ENCODE data around the gene RBBP8. TPM values are rescaled to one million over a fixed set of nuclear protein-coding genes. Genes with fewer than 3 reads are reported as not detected.
"Not testable (repeated sequence)": the region's sequence is repeated elsewhere in the genome, so short reads cannot be mapped to it uniquely, and the experiment has no call there.

RBBP8 gene
- total RNA-seq: 10 to 100 TPM; 14.2 to 33.5 (median 20.9) TPM

DNA sequence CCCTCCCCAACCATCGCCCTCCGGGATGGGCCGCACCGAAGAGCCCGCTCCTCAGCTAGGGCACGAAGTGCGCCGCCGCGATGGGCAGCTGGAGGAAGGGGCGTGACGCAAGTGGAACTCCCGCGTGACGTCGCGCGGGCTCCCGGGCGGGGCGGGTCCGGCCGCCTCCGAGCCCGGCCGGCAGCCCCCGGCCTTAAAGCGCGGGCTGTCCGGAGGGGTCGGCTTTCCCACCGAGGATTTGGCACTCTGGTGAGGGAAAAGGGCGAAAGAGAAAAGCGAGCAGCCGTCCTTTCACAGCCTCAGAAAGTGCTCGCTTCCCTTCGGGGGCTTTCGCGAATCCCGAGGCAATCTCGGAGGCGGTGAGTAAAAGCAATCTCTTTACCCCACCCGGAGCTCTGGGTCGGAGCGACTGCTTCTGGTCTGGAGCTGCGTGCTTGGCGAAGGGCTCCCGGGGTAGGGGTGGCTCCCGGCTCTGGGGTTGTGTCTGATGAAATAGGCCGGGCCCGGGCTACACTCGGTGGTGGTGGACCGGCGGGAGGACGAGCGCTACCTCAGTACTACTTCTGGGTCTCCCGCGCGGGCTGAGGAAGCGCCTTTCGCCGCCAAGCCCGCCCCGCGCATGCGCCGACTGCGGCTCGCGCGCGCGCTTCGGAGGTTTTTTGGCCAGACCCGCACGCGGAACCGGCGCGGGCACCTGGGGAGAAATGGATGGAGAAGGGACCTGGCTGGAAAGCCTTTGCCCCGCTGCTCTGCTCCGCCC is at the start of gene RBBP8:
Gene RBBP8 (plus strand): TSS at position 123 of the 760 bp plus-strand sequence. CDS start 3,524 bp downstream, outside the sequence.
- no peak for TF ChIP-seq EP300 (IDR thresholded peaks at IDR 0.05)
- TF ChIP-seq POLR2AphosphoS5 (IDR thresholded peaks at IDR 0.05): peak; percentile 63
- TF ChIP-seq, protein P1, sequence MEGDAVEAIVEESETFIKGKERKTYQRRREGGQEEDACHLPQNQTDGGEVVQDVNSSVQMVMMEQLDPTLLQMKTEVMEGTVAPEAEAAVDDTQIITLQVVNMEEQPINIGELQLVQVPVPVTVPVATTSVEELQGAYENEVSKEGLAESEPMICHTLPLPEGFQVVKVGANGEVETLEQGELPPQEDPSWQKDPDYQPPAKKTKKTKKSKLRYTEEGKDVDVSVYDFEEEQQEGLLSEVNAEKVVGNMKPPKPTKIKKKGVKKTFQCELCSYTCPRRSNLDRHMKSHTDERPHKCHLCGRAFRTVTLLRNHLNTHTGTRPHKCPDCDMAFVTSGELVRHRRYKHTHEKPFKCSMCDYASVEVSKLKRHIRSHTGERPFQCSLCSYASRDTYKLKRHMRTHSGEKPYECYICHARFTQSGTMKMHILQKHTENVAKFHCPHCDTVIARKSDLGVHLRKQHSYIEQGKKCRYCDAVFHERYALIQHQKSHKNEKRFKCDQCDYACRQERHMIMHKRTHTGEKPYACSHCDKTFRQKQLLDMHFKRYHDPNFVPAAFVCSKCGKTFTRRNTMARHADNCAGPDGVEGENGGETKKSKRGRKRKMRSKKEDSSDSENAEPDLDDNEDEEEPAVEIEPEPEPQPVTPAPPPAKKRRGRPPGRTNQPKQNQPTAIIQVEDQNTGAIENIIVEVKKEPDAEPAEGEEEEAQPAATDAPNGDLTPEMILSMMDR (IDR thresholded peaks at IDR 0.05): peak in 1 of 4 experiments; percentile 22
- TF ChIP-seq POLR2A (IDR thresholded peaks at IDR 0.05): peak; percentile 39 to 53
- Histone ChIP-seq H3K27me3 (no peaks in the 10 kb centered on the region), H3K4me1 (peaks cover 0 to 18% (median 0%) of the 10 kb centered on the region in 3 donors), H3K9me3 (no peaks in the 10 kb centered on the region), H3K4me3 (peak within 1 kb of the TSS; percentile 74 to 89), H3K36me3 (peaks cover 0 to 17% of the 10 kb centered on the region in 2 donors), H3K27ac (peak within 1 kb of the TSS; percentile 92 to 99 (median 94))
- peak; percentile 96 for ATAC-seq
- WGBS, 2 donors (ENCODE audit: low coverage in 1 of 2): 0% methylated on average over 2 to 4 of the region's 82 CpGs

DNA sequence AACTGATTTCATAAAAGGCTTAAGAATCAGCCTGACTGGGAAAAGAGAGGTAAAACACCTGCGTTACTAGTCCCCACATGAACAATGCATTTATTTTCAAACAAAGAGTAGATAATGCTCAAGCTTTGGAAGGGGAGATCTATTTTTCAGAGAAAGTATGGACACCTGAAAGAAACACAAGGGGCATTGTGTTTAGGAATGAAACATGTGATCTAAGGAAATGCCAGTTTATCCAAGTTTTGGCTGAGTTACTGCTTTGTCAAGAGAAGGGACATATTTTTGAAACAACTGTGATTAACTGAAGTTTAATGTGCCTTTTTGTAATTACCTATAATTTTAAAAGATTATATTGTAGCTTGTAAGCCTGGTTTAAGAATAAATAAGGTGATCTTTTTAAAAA is 49.3 kb upstream of the RBBP8 start:
- no peak overlapping the region for H3K4me3 ChIP-seq
- H3K9me3 ChIP-seq: peaks cover 0 to 8% (median 0%) of the 10 kb centered on the region in 3 donors
- no peak for TF ChIP-seq EP300 (IDR thresholded peaks at IDR 0.05)
- no peak for TF ChIP-seq POLR2A (IDR thresholded peaks at IDR 0.05)
- no peak for TF ChIP-seq POLR2AphosphoS5 (IDR thresholded peaks at IDR 0.05)
- TF ChIP-seq, protein P1 (IDR thresholded peaks at IDR 0.05): no peak
- WGBS, 2 donors (ENCODE audit: low coverage in 1 of 2): 25 to 81% methylated on average over 1 of the region's 1 CpG
- H3K36me3 ChIP-seq: no peaks in the 10 kb centered on the region
- H3K27ac ChIP-seq: no peak overlapping the region
- H3K27me3 ChIP-seq: no peaks in the 10 kb centered on the region
- ATAC-seq: no peak
- H3K4me1 ChIP-seq: peaks cover 0 to 6% (median 0%) of the 10 kb centered on the region in 3 donors

DNA sequence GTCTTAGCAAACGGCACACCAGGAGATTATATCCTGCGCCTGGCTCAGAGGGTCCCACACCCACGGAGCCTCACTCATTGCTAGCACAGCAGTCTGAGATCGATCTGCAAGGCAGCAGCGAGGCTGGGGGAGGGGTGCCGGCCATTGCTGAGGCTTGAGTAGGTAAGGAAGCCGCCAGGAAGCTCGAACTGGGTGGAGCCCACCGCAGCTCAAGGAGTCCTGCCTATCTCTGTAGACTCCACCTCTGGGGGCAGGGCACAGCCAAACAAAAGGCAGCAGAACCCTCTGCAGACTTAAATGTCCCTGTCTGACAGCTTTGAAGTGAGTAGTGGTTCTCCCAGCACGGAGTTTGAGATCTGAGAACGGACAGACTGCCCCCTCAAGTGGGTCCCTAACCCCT is 47.4 kb upstream of the RBBP8 start:
- not testable (repeated sequence) for H3K36me3 ChIP-seq, H3K4me1 ChIP-seq, H3K27ac ChIP-seq, ATAC-seq, H3K9me3 ChIP-seq, H3K27me3 ChIP-seq, H3K4me3 ChIP-seq
- WGBS, 2 donors (ENCODE audit: low coverage in 1 of 2): 100% methylated on average over 3 of the region's 11 CpGs; no CpG with 5 or more reads in 1 of the 2 donors

DNA sequence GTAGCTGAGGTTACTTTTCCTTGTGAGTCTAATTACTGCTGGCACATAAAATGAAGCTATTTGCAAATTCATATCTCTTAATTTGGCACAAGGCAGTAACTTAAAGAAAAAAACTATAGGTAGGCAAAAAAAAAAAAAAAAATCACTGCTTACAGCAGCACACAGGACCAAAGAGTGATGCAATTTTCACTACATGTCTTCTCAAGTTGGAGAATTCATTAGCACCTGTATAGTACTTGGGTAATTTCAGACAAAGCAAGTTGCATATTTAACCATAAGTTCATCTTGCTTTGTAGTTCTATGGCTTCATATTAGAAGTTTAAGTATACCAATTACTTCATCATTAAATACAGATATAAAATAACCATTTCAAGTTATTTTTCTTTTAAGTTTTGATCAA is 33.7 kb upstream of the RBBP8 start:
- Histone ChIP-seq H3K27me3 (no peaks in the 10 kb centered on the region), H3K4me3 (no peak overlapping the region), H3K27ac (no peak overlapping the region), H3K4me1 (no peaks in the 10 kb centered on the region), H3K9me3 (no peaks in the 10 kb centered on the region), H3K36me3 (no peaks in the 10 kb centered on the region)
- ATAC-seq: no peak
- no peak for TF ChIP-seq EP300 (IDR thresholded peaks at IDR 0.05)
- TF ChIP-seq, protein P1 (IDR thresholded peaks at IDR 0.05): no peak
- TF ChIP-seq POLR2A (IDR thresholded peaks at IDR 0.05): no peak

DNA sequence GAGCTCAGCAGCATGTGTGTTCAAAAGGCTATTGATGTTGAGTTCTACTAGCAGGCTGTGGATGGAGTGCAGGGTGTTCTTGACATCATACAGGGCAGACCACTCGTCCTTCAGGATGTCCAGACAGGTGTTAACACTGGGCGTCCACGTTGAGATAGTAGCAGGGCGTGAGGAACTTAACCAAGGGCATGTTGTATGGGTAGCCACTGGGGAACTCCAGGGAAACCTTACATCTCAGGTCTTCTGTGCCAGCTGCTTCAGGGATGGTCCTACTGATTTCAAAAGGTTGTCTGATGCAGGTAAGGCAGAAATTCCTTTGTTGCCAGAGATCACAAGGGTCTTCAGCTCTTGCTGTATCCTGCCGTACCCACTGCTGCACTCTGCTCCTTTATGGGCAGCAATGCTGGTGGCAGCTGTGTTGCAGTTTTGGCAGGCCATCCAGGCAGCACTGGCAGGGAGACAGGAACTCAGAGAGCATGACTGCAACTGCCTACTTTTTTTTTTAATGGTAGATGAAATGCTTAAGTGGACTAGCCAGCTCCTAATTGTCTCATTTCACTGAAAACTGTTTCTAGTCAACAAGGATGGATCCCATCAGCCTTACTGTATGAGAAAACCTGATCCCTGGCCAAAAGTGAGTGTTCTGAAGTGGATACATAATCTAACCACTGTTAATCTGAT is 32.4 kb upstream of the RBBP8 start:
- no peaks in the 10 kb centered on the region for H3K4me1 ChIP-seq
- H3K4me3 ChIP-seq: no peak overlapping the region
- no peak for ATAC-seq
- no peaks in the 10 kb centered on the region for H3K36me3 ChIP-seq
- no peaks in the 10 kb centered on the region for H3K9me3 ChIP-seq
- TF ChIP-seq POLR2AphosphoS5 (IDR thresholded peaks at IDR 0.05) (no peak), EP300 (IDR thresholded peaks at IDR 0.05) (no peak)
- H3K27me3 ChIP-seq: no peaks in the 10 kb centered on the region
- 40 to 80% methylated on average over 1 of the region's 5 CpGs for WGBS, 2 donors (ENCODE audit: low coverage in 1 of 2)
- no peak overlapping the region for H3K27ac ChIP-seq

DNA sequence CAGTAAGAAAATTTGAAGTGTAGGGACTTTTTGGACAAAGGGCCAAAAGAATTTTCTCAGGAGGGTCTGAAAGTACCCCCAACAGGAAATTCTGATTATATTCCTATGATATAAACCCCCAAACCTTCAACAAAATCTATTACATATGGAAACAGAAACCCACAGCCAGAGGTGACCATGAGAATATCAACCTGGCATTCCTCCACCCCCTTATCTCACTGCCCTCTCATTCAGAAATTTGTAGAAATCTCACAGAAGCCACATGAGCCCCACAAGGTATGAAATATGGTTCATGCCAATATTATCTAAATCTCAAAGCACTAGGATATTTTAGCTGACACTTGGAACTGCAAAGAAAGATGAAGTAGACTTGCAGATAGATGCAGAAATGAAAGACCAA is 31.0 kb upstream of the RBBP8 start:
- TF ChIP-seq POLR2A (IDR thresholded peaks at IDR 0.05): no peak
- TF ChIP-seq, protein P1 (IDR thresholded peaks at IDR 0.05): no peak
- no peak for TF ChIP-seq EP300 (IDR thresholded peaks at IDR 0.05)
- TF ChIP-seq POLR2AphosphoS5 (IDR thresholded peaks at IDR 0.05): no peak
- no peaks in the 10 kb centered on the region for H3K4me1 ChIP-seq
- no peaks in the 10 kb centered on the region for H3K27me3 ChIP-seq
- no peak overlapping the region for H3K4me3 ChIP-seq
- no peak overlapping the region for H3K27ac ChIP-seq
- H3K9me3 ChIP-seq: no peaks in the 10 kb centered on the region
- H3K36me3 ChIP-seq: no peaks in the 10 kb centered on the region
- ATAC-seq: no peak

DNA sequence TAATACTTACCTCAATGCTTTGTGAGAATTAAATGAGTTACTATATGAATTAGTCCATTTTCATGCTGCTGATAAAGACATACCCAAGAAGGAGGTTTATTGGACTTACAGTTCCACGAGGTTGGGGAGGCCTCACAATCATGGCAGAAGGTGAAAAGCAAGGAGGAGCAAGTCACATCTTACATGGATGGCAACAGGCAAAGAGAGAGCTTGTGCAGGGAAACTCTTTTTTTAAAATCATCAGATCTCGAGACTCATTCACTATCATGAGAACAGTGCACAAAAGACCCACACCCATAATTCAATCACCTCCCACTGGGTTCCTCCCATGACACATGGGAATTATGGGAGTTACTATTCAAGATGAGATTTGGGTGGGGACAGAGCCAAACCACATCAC is 29.9 kb upstream of the RBBP8 start:
- WGBS, 2 donors (ENCODE audit: low coverage in 1 of 2): 70 to 93% methylated on average over 2 of the region's 2 CpGs
- H3K27me3 ChIP-seq, H3K4me3 ChIP-seq, ATAC-seq, H3K36me3 ChIP-seq, H3K4me1 ChIP-seq, H3K9me3 ChIP-seq, H3K27ac ChIP-seq: not testable (repeated sequence)

All from gastroesophageal sphincter (tissue), 4 donors.